DMS114 treated with DMSO at 0.1 percent for 48 hours (cell line): Measurements from ENCODE around the gene GSK3B.

Source experiments
- DNase-seq: peaks from one replicate; lab custom pipeline; 2025; ENCODE audit not compliant: unreplicated experiment; lab: John Stamatoyannopoulos, UW

The GSK3B gene

GRCh38 chr3:119826711-119827608 is 267.3 kb downstream of the GSK3B start:
- DNase-seq = no peak

GRCh38 chr3:119825820-119826219 is 268.4 kb downstream of the GSK3B start:
- DNase-seq = no peak

GRCh38 chr3:119819806-119820205 is 274.4 kb downstream of the GSK3B start:
- no peak for DNase-seq

GRCh38 chr3:119818937-119819336 is 275.3 kb downstream of the GSK3B start:
- DNase-seq = no peak

- DNase-seq = no peak
Observed at GRCh38 chr3:119817583-119818363, 276.5 kb downstream of the GSK3B start.

GRCh38 chr3:119817071-119817470 is 277.2 kb downstream of the GSK3B start:
- DNase-seq = no peak

- no peak for DNase-seq
Observed at GRCh38 chr3:119815716-119816115, 278.5 kb downstream of the GSK3B start.

GRCh38 chr3:119812491-119813058 is 281.7 kb downstream of the GSK3B start:
- DNase-seq = no peak

- DNase-seq = no peak
Observed at GRCh38 chr3:119810018-119810435, 284.2 kb downstream of the GSK3B start.

- DNase-seq = no peak
Observed at GRCh38 chr3:119809249-119810017, 284.8 kb downstream of the GSK3B start.

GRCh38 chr3:119808843-119809242 is 285.4 kb downstream of the GSK3B start:
- DNase-seq = no peak

- DNase-seq = no peak
Observed at GRCh38 chr3:119808244-119808643, 286.0 kb downstream of the GSK3B start.

- DNase-seq = no peak
Observed at GRCh38 chr3:119800844-119801243, 293.4 kb downstream of the GSK3B start.

GRCh38 chr3:119796785-119797184 is 297.5 kb downstream of the GSK3B start:
- no peak for DNase-seq

- no peak for DNase-seq
Observed at GRCh38 chr3:119796368-119796767, 297.9 kb downstream of the GSK3B start.

- no peak for DNase-seq
Observed at GRCh38 chr3:119795849-119796248, 298.4 kb downstream of the GSK3B start.

GRCh38 chr3:119794971-119795612 is 299.2 kb downstream of the GSK3B start:
- no peak for DNase-seq

GRCh38 chr3:119794401-119794800 is 299.8 kb downstream of the GSK3B start:
- no peak for DNase-seq

GRCh38 chr3:119792270-119792669 is 302.0 kb downstream of the GSK3B start:
- DNase-seq = no peak

- no peak for DNase-seq
Observed at GRCh38 chr3:119790369-119790768, 303.9 kb downstream of the GSK3B start.
